Amniotic epithelial cell (primary cell): ENCODE measurements around the gene NPLOC4.

ENCODE experiments used
- DNase-seq: peaks from one replicate; pipeline ENCODE4 v3.0.0-alpha.2; 2010; ENCODE audit warnings: low read depth

NPLOC4 gene

GRCh38 chr17:81662002-81662401 lies 25.1 kb upstream of the NPLOC4 start:
- no peak for DNase-seq

- no peak for DNase-seq
Measured at GRCh38 chr17:81660441-81660840, 23.5 kb upstream of the NPLOC4 start.

GRCh38 chr17:81659038-81659437 lies 22.1 kb upstream of the NPLOC4 start:
- no peak for DNase-seq

GRCh38 chr17:81656835-81657234 lies 19.9 kb upstream of the NPLOC4 start:
- no peak for DNase-seq

- DNase-seq, result no peak
Measured at GRCh38 chr17:81656118-81656743, 19.3 kb upstream of the NPLOC4 start, which contains the start of gene PDE6G. TSS of gene PDE6G (minus strand) at chr17:81656542. CDS start at chr17:81653305, 3,237 bp downstream.

- DNase-seq, result no peak
Measured at GRCh38 chr17:81655378-81656117, 18.6 kb upstream of the NPLOC4 start.

- no peak for DNase-seq
Measured at GRCh38 chr17:81652906-81653771, 16.2 kb upstream of the NPLOC4 start.

GRCh38 chr17:81651692-81652091 lies 14.8 kb upstream of the NPLOC4 start:
- DNase-seq, result peak; percentile 90

GRCh38 chr17:81650951-81651350 lies 14.0 kb upstream of the NPLOC4 start:
- DNase-seq, result no peak

- no peak for DNase-seq
Measured at GRCh38 chr17:81648707-81649085, 11.8 kb upstream of the NPLOC4 start.

- no peak for DNase-seq
Measured at GRCh38 chr17:81648013-81648706, 11.2 kb upstream of the NPLOC4 start.

GRCh38 chr17:81647640-81648012 lies 10.7 kb upstream of the NPLOC4 start:
- no peak for DNase-seq

GRCh38 chr17:81646869-81647600 lies 10.1 kb upstream of the NPLOC4 start:
- DNase-seq, result no peak

- DNase-seq, result no peak
Measured at GRCh38 chr17:81644976-81645952, 8.4 kb upstream of the NPLOC4 start.

GRCh38 chr17:81644496-81644895 lies 7.6 kb upstream of the NPLOC4 start:
- DNase-seq, result no peak

GRCh38 chr17:81641825-81642489 lies 5.0 kb upstream of the NPLOC4 start:
- peak; percentile 83 for DNase-seq

- DNase-seq, result no peak
Measured at GRCh38 chr17:81640011-81640410, 3.1 kb upstream of the NPLOC4 start.

- no peak for DNase-seq
Measured at GRCh38 chr17:81638683-81639082, 1.8 kb upstream of the NPLOC4 start.

GRCh38 chr17:81635973-81636504 lies 873 bp downstream of the NPLOC4 start:
- DNase-seq, result no peak
